GM23338 (cell line): Measurements from ENCODE around the gene ACOX3. TPM values are rescaled to one million over a fixed set of nuclear protein-coding genes. Genes with fewer than 3 reads are reported as not detected.

Experiments
- ATAC-seq: fragments of 200-7000 bp; cut with Tn5 transposase; 3 replicates; pipeline ENCODE4 v1.9.1; 2020
- DNase-seq: peaks from one replicate; pipeline ENCODE4 v3.0.0-alpha.2; 2015; ENCODE audit warnings: low spot score
- H2AFZ ChIP-seq: fragments of 200-600 bp; sonication (generic); 2 replicates; pipeline ENCODE4 v1.8.0; 2016; ENCODE audit warnings: antibody characterized with exemption, mild to moderate bottlenecking, moderate library complexity
- H3F3A ChIP-seq: fragments of 200-600 bp; sonication (generic); replicated peaks from 2 replicates; pipeline ENCODE4 v1.8.0; 2017; ENCODE audit warnings: antibody characterized with exemption, mixed run types, low read depth
- H3K27ac ChIP-seq: fragments of 200-600 bp; sonication (generic); 2 replicates; pipeline ENCODE4 v1.6.1; 2016; ENCODE audit warnings: low read depth
- H3K27me3 ChIP-seq: fragments of 200-600 bp; sonication (generic); 2 replicates; pipeline ENCODE4 v1.8.0; 2016; ENCODE audit warnings: mild to moderate bottlenecking, mixed run types, moderate library complexity; ENCODE audit not compliant: insufficient read depth
- H3K36me3 ChIP-seq: fragments of 200-600 bp; sonication (generic); 2 replicates; pipeline ENCODE4 v1.8.0; 2016; ENCODE audit warnings: mild to moderate bottlenecking; ENCODE audit not compliant: insufficient read depth
- H3K4me1 ChIP-seq: fragments of 200-600 bp; sonication (generic); 2 replicates; pipeline ENCODE4 v1.8.0; 2016; ENCODE audit warnings: mild to moderate bottlenecking, moderate library complexity; ENCODE audit not compliant: insufficient read depth
- H3K4me2 ChIP-seq: fragments of 200-600 bp; sonication (generic); 2 replicates; pipeline ENCODE4 v1.7.1; 2017; ENCODE audit warnings: mixed run types
- H3K4me3 ChIP-seq: fragments of 200-600 bp; sonication (generic); 2 replicates; pipeline ENCODE4 v1.6.1; 2016; ENCODE audit warnings: mixed run types
- H3K79me2 ChIP-seq: fragments of 200-600 bp; sonication (generic); replicated peaks from 2 replicates; pipeline ENCODE4 v1.8.0; 2017; ENCODE audit warnings: mild to moderate bottlenecking; ENCODE audit not compliant: insufficient read depth
- H3K9me2 ChIP-seq: fragments of 200-600 bp; sonication (generic); 2 replicates; pipeline ENCODE4 v1.8.0; 2017; ENCODE audit not compliant: insufficient read depth
- H4K20me1 ChIP-seq: fragments of 200-600 bp; sonication (generic); replicated peaks from 2 replicates; pipeline ENCODE4 v1.8.0; 2017; ENCODE audit warnings: mild to moderate bottlenecking; ENCODE audit not compliant: insufficient read depth
- H3K27ac Mint-ChIP-seq: 2 replicates; pipeline ENCODE4 v1.8.0; 2020; ENCODE audit warnings: inconsistent platforms, mild to moderate bottlenecking, moderate library complexity, mixed read lengths
- H3K27me3 Mint-ChIP-seq: 3 replicates; pipeline ENCODE4 v1.8.0; 2022; ENCODE audit warnings: low read depth, mild to moderate bottlenecking, moderate library complexity, mixed read lengths, inconsistent platforms; ENCODE audit not compliant: insufficient read depth, poor library complexity
- H3K36me3 Mint-ChIP-seq: 3 replicates; pipeline ENCODE4 v1.8.0; 2021; ENCODE audit warnings: low read depth, mild to moderate bottlenecking, inconsistent platforms, moderate library complexity, mixed read lengths
- H3K4me1 Mint-ChIP-seq: 3 replicates; pipeline ENCODE4 v1.8.0; 2020; ENCODE audit warnings: mild to moderate bottlenecking, inconsistent platforms, mixed read lengths
- H3K4me3 Mint-ChIP-seq: 3 replicates; pipeline ENCODE4 v1.8.0; 2021; ENCODE audit warnings: moderate library complexity, mild to moderate bottlenecking, inconsistent platforms, mixed read lengths
- H3K9me3 Mint-ChIP-seq: 3 replicates; pipeline ENCODE4 v1.8.0; 2020; ENCODE audit warnings: moderate library complexity, mild to moderate bottlenecking, inconsistent platforms, mixed read lengths
- CREB1 ChIP-seq: fragments of 250-450 bp; sonication (Bioruptor Pico); IDR thresholded peaks from 2 replicates; pipeline ENCODE4 v1.5.0; 2020; ENCODE audit warnings: low read depth, mild to moderate bottlenecking, moderate library complexity
- EZH2 ChIP-seq: fragments of 200-600 bp; sonication (generic); IDR thresholded peaks from one replicate; pipeline ENCODE4 v1.8.0; 2017; ENCODE audit warnings: antibody characterized with exemption, mild to moderate bottlenecking, low read depth; ENCODE audit not compliant: unreplicated experiment
- NANOG ChIP-seq: IDR thresholded peaks from 2 replicates; pipeline ENCODE4 v1.6.1; 2016; ENCODE audit warnings: antibody characterized with exemption, borderline replicate concordance
- POLR2AphosphoS5 ChIP-seq: IDR thresholded peaks from 2 replicates; pipeline ENCODE4 v1.6.1; 2016; ENCODE audit warnings: antibody characterized with exemption, low read depth
- ZNF114 ChIP-seq: fragments of 250-450 bp; sonication (Bioruptor Pico); IDR thresholded peaks from 2 replicates; pipeline ENCODE4 v1.5.0; 2020; ENCODE audit warnings: mild to moderate bottlenecking, moderate library complexity
- ZNF331 ChIP-seq: fragments of 250-450 bp; sonication (Bioruptor Pico); IDR thresholded peaks from 2 replicates; pipeline ENCODE4 v1.5.0; 2020; ENCODE audit warnings: low read depth, mild to moderate bottlenecking, moderate library complexity
- polyA plus RNA-seq: library from polyadenylated mRNA; unstranded; fragments of >200 nt; fragmentation: Nextera tagmentation; extraction: Ambion mirVana; gene quantifications from 2 replicates; pipeline ENCODE4 v1.2.1, GENCODE V29; 2016
- total RNA-seq: library from RNA; depleted of rRNA; stranded (reverse); fragments of >200 nt; shearing (Covaris generic); gene quantifications from 2 replicates; pipeline ENCODE4 v1.2.3, GENCODE V29; 2014
- TF ChIP-seq, protein P1 (sequence below), 2 experiments: fragments of 200-600 bp in 1 of 2; sonication (generic) in 1 of 2; conservative IDR thresholded peaks; 2 replicates each; pipeline versions ENCODE4 v1.5.1 to v1.6.1; 2016 to 2017; ENCODE audit warnings: antibody characterized with exemption in 2 of 2, low read depth in 2 of 2, mild to moderate bottlenecking in 2 of 2, moderate library complexity in 1 of 2
- TF ChIP-seq, protein P2 (sequence below): IDR thresholded peaks from one replicate; pipeline ENCODE4 v1.6.1; 2018; ENCODE audit warnings: antibody characterized with exemption; ENCODE audit not compliant: unreplicated experiment
- TF ChIP-seq, protein P3 (sequence below): IDR thresholded peaks from 2 replicates; pipeline ENCODE4 v1.6.1; 2016; ENCODE audit warnings: antibody characterized with exemption

The ACOX3 gene
- total and polyA plus RNA-seq, 2 experiments from 2014 or later: 6.4 to 17.2 TPM

DNA sequence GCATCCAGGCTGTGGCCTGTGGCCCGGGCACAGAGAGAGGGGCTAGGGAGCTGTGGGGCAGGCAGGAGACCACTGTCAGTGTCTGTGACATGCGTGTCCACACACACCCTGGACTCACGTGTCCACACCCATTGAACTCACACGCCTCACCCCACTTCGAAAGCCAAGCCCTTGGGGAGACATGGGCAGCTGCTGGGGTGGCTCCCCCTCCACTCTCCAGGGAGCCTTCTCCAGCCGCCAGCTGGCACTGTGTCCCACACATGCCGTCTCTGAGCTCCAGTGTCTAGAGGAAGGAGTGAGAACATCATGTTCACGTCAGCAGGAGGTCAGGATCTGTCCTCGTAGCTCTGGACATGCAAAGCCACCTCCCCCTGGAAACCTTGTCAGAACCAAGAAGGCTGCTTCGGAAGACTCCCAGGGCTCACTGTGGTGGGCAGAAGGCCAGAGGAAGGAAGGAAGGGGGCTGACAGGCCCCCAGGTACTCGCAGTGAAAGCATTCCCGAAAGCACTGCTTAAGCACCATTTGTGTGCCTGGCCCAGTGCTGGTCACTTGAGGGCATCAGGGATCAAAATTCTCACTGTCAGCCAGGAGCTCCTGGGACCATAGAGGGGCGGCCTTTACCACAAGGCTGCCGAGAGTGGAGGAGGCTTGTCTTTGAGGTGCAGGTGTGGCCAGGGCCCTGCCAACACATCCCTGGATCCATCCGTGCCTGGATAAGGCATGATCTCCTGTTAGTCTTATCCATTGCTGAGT lies 109.5 kb downstream of the ACOX3 start:
- H3K4me1 Mint-ChIP-seq: no peaks in the 10 kb centered on the region; the same call in 2 of the 3 replicates
- ATAC-seq: no peak

DNA sequence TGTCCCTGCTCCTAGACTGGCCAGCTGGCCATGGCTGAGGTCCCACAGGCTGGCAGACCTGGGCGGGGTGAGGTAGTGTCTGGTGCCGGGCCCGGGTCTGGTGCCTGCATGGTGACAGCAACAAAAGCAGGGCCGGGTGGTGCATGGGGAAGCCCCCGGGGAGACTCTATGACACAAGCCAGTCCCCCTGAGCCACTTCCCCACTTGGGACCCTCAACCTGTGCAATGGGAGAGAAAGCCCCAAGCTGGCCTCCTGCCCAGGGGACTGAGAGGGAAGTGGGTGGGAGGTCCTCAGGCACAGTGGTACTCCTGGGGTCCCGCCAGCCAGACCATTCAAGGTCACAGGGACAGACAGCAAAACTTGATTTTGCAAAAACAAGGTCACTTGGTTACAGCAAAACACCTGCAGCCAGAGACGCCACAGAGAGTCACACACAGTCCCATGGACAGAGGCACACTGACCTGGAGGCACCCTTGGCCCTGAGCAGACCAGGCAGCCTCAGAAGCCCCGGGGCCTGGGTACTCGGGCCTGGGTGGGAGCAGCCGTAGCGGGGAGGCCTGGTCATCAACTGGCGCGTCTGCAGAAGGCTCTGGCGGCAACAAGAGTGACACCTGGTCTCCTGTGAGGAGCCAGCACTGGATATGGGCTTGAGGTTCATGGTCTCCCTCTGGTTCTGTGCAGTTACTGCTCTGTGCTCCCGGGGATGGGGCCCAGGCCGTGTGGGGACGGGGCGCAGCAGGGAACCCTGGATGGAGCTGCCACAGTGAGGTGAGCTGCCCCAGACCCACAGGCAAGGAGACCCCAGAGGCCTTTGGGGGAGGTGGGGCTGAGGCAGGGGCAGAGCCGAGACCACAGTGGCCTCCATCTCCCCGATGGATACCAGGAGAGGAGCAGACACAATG lies 110.4 kb downstream of the ACOX3 start:
- no peak for DNase-seq
- H3K9me2 ChIP-seq: no peaks in the 10 kb centered on the region

More for the DNA sequence above, 109.5 kb downstream of the ACOX3 start:
- Histone ChIP-seq H3K4me1 (no peaks in the 10 kb centered on the region), H3K79me2 (no peaks in the 10 kb centered on the region), H3K4me3 (no peak overlapping the region), H2AFZ (no peak overlapping the region), H3F3A (no peaks in the 10 kb centered on the region), H4K20me1 (no peaks in the 10 kb centered on the region), H3K36me3 (no peaks in the 10 kb centered on the region), H3K27ac (no peak overlapping the region), H3K4me2 (no peak overlapping the region), H3K9me2 (no peaks in the 10 kb centered on the region), H3K27me3 (no peaks in the 10 kb centered on the region)
- Mint-ChIP-seq H3K9me3 (peaks cover 6% of the 10 kb centered on the region), H3K4me3 (no peak overlapping the region), H3K36me3 (no peaks in the 10 kb centered on the region), H3K27ac (no peak overlapping the region), H3K27me3 (no peaks in the 10 kb centered on the region)
- TF ChIP-seq, protein P1, sequence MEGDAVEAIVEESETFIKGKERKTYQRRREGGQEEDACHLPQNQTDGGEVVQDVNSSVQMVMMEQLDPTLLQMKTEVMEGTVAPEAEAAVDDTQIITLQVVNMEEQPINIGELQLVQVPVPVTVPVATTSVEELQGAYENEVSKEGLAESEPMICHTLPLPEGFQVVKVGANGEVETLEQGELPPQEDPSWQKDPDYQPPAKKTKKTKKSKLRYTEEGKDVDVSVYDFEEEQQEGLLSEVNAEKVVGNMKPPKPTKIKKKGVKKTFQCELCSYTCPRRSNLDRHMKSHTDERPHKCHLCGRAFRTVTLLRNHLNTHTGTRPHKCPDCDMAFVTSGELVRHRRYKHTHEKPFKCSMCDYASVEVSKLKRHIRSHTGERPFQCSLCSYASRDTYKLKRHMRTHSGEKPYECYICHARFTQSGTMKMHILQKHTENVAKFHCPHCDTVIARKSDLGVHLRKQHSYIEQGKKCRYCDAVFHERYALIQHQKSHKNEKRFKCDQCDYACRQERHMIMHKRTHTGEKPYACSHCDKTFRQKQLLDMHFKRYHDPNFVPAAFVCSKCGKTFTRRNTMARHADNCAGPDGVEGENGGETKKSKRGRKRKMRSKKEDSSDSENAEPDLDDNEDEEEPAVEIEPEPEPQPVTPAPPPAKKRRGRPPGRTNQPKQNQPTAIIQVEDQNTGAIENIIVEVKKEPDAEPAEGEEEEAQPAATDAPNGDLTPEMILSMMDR (conservative IDR thresholded peaks at IDR 0.05; ENCODE audit: low read depth in 2 of 2): 0 out of 4 replicates have a peak, but pooled peaks of 1 of the 2 experiments have one; percentile 1
- TF ChIP-seq, protein P2, sequence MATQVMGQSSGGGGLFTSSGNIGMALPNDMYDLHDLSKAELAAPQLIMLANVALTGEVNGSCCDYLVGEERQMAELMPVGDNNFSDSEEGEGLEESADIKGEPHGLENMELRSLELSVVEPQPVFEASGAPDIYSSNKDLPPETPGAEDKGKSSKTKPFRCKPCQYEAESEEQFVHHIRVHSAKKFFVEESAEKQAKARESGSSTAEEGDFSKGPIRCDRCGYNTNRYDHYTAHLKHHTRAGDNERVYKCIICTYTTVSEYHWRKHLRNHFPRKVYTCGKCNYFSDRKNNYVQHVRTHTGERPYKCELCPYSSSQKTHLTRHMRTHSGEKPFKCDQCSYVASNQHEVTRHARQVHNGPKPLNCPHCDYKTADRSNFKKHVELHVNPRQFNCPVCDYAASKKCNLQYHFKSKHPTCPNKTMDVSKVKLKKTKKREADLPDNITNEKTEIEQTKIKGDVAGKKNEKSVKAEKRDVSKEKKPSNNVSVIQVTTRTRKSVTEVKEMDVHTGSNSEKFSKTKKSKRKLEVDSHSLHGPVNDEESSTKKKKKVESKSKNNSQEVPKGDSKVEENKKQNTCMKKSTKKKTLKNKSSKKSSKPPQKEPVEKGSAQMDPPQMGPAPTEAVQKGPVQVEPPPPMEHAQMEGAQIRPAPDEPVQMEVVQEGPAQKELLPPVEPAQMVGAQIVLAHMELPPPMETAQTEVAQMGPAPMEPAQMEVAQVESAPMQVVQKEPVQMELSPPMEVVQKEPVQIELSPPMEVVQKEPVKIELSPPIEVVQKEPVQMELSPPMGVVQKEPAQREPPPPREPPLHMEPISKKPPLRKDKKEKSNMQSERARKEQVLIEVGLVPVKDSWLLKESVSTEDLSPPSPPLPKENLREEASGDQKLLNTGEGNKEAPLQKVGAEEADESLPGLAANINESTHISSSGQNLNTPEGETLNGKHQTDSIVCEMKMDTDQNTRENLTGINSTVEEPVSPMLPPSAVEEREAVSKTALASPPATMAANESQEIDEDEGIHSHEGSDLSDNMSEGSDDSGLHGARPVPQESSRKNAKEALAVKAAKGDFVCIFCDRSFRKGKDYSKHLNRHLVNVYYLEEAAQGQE: no peak
- DNase-seq: no peak

More for the DNA sequence above, 110.4 kb downstream of the ACOX3 start:
- H3K9me3 Mint-ChIP-seq: peaks cover 2% of the 10 kb centered on the region
- no peak overlapping the region for H3K4me3 ChIP-seq
- ATAC-seq: no peak
- H3K4me3 Mint-ChIP-seq: no peak overlapping the region
- no peaks in the 10 kb centered on the region for H3K79me2 ChIP-seq
- no peaks in the 10 kb centered on the region for H3K27me3 ChIP-seq
- H3K27me3 Mint-ChIP-seq: no peaks in the 10 kb centered on the region
- H3K27ac ChIP-seq: no peak overlapping the region
- TF ChIP-seq ZNF331 (CRISPR knock-in tag): no peak
- no peak for TF ChIP-seq NANOG
- no peak for TF ChIP-seq EZH2
- TF ChIP-seq CREB1 (CRISPR knock-in tag): no peak
- TF ChIP-seq POLR2AphosphoS5: no peak
- TF ChIP-seq ZNF114 (CRISPR knock-in tag): no peak
- TF ChIP-seq, protein P3, sequence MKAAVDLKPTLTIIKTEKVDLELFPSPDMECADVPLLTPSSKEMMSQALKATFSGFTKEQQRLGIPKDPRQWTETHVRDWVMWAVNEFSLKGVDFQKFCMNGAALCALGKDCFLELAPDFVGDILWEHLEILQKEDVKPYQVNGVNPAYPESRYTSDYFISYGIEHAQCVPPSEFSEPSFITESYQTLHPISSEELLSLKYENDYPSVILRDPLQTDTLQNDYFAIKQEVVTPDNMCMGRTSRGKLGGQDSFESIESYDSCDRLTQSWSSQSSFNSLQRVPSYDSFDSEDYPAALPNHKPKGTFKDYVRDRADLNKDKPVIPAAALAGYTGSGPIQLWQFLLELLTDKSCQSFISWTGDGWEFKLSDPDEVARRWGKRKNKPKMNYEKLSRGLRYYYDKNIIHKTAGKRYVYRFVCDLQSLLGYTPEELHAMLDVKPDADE: no peak
- TF ChIP-seq, protein P1 (conservative IDR thresholded peaks at IDR 0.05; ENCODE audit: low read depth in 2 of 2): no peak
- no peaks in the 10 kb centered on the region for H3K36me3 ChIP-seq
- H3K27ac Mint-ChIP-seq: no peak overlapping the region
- no peaks in the 10 kb centered on the region for H4K20me1 ChIP-seq
- H3K36me3 Mint-ChIP-seq: no peaks in the 10 kb centered on the region
- no peaks in the 10 kb centered on the region for H3K4me1 ChIP-seq
- no peak overlapping the region for H3K4me2 ChIP-seq
- H2AFZ ChIP-seq: no peak overlapping the region
- no peaks in the 10 kb centered on the region for H3F3A ChIP-seq
- no peaks in the 10 kb centered on the region; the same call in 2 of the 3 replicates for H3K4me1 Mint-ChIP-seq
